Posterior cingulate gyrus (tissue), 11 donors: Measurements from ENCODE around the gene KCNJ18.
"Not testable (repeated sequence)": the region's sequence is repeated elsewhere in the genome, so short reads cannot be mapped to it uniquely, and the experiment has no call there.

Experiments used
- DNase-seq, 10 donors: peaks; one replicate each; pipeline versions ENCODE4 v3.0.0 to v3.0.0-alpha.2; 2020 to 2021; ENCODE audit warnings: mixed read lengths in 3 of 10
- intact Hi-C: fragments of 100-400 bp; cut with DNase I; formaldehyde crosslinking; loops from one replicate; pipeline ENCODE4 v1.15.1; 2023

Gene KCNJ18

DNA sequence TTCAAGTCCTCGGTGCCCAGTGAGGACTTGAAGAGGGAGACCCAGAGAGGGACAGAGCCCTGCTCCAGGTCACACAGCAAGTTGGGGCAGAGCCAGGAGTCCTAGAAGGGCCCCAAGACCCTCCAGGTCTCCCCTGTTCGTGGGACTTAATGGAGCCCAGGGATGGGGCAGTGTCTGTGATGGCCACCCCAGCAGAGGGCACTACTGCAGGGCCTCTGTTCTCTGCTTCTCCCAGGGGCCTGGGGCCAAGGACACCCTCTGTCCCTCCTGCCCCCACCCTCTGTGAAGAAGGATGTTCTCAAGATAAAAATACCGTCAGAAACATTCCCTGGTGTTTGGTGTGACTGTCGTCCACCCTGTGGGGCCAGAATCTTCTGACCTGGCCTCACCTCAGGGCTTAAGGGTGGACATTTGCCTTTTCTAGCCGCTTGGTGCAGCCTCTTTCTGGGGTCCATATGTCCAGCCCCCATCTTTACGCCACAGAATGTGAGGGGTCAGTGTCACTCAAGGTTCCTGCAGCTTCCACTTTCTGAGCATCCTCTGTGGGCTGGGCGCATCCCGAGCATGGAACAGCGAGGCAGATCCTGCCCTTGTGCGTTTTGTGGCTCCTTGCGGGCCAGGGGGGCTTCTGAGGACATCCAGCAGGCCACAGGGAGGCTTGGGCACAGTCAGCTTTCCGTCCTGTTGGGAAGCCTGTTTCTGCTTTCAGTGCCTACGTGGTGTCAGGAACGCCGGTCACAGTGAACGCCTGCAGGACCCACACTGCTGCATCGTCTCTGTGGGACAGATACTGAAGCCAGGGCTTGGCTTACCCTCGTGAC lies at the start of gene KCNJ18:
KCNJ18 (plus strand) TSS at position 641 of the 821 bp plus-strand sequence. CDS start 10,264 bp downstream, outside the sequence.
- peak in 3 of 10 donors; percentile 28 to 50 (median 45) for DNase-seq
- intact Hi-C loops = not testable (repeated sequence)

DNA sequence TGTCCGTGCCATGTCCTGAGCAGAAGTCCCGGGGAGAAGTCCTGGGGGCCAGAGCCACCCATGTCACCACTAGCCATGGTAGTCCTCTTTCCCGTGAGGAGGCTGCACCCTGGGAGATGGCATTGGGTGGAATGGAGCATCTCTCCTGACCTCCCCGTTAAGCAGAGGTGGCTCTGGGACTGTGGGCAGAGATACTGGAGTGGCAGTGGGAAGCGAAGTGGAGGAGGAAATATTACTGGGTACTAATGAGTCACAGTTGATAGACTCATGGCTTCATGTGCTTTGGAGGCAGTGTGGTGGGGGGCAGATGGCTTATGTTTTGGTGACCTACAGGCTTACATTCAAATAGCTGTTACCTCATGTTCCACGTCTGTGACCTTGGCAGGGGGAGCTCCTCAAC lies 44.2 kb upstream of the KCNJ18 start:
- intact Hi-C loops, DNase-seq: not testable (repeated sequence)

DNA sequence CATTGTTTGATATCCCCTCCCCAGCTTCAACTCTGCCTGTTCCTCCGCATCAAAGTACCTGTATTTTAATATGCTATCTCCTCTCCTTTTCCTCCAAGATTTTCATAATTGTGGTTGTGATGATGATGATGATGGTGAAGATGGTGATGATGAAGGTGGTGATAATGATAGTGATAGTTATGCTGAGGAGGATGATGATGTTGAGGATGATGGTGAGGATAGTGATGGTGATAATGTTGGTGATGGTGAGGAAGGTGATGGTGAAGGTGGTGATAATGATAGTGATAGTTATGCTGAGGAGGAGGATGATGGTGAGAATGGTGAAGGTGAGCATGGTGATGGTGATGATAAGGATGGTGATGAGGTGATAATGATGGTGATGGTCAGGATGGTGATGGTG lies 42.3 kb upstream of the KCNJ18 start:
- DNase-seq, intact Hi-C loops: not testable (repeated sequence)

DNA sequence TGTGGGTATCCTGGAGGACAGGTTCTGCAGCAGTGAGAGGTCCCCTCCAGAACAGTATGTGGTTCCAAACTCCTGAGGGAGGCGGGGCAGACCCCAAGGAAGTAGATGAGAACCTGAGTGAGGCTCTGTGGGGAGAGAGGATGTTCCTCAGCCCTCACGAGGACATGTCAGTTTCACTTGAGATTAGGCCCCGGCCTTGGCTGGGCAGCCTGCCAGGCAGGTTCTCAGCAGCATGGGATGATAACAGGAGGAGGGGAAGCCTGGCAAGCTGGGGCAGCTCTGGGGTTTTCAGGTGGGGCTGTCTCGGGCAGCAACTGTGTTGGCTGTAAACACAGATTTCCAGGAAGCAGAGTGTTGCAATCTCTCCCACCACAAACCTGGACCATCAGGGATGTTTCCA lies 40.3 kb upstream of the KCNJ18 start:
- DNase-seq, intact Hi-C loops: not testable (repeated sequence)

DNA sequence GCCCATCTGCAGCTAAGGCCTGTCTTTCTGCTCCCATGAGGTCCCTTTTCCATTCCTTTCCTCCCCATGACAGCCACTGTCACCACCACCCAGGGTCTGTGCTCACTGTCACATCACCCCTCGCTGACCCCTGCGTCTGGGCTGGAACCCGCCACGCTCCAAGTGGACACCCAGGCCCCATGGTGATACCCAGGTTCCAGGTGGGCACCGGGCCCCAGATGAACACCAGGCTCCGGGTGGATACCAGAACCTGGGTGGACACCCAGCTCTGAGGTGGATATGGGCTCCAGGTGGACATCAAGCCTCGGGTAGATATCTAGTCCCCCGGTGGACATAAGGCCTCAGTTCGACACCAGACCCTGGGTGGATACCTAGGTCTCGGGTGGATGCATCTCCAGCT lies 39.1 kb upstream of the KCNJ18 start:
- DNase-seq = peak in 2 of 10 donors; percentile 55 to 83
- intact Hi-C loops = not testable (repeated sequence)

DNA sequence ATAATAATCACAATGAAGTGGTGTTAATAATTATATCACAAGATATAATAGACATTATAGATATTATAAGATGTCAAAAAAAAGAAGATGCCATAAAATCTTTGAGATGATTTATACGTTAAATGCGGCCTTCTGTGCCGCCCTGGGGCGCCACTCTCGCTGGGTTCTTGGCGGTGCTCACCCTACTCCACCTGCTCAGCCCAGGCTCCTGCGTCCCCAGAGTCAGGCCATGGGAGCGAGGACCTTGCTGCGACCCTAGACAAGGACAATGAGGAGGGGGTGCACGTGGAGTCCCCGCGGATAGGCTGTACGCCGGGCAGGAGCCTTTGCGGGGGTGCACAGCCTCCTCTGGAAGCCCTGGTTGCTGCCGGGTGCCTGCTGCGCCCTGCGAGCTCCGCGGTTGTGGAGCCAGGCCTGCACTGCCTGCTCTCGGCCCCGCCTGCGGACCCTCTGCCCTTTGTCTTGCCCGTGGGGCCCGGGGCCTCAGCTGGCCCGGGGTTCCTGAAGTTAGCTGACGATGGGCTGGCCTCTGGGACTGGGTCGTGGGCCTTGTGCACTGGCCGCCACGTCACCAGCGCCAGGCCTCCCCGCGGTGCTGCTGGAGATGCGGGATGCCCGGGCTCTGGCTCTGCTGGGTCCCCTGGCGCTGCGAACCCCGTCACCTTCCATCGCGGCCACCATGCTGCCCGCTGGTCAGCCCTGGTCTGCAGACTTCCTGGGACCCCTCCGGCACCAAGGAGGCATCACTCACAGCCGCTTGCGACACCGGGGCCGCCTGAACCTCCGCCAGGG lies 35.6 kb upstream of the KCNJ18 start:
- peak in 2 of 10 donors; percentile 42 to 67 for DNase-seq
- intact Hi-C loops = not testable (repeated sequence)

DNA sequence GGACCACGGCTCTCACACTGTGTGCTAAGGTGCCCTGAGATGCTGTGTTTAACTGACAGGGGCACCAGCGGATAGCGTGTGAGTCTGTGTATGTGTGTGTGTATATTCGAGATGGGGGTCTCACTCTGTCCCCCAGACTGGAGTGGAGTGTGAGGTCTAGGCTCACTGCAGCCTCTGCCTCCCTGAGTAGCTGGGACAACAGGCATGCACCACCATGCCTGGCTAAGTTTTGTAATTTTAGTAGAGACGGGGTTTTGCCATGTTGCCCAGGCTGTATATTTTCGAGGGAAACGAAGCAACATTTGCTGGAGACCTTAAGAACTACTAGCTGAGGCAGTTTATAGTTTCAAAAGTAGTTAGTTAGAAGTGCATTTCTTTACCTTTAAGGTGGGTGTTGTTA lies 32.7 kb upstream of the KCNJ18 start:
- DNase-seq = peak in 1 of 10 donors; percentile 51
- intact Hi-C loops = not testable (repeated sequence)

DNA sequence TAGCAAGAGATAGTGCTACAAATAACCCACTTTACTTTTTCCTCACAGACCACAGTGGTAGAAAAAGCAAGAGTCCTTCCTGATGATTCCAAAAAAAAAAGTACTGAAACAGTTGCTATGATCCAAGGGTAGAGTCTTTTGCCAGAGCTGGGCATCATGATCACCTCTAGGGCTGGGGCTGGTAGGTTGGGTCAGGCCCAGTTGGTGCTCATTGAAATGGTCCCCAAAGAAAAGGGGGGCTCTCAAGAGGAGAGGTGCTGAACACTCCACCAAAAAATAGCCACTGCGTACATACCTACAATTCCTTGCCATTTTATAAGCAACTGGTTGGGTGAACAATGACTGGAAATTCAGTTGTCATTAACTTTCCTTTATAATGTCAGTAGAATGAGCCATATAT lies 30.9 kb upstream of the KCNJ18 start:
- DNase-seq = peak in 1 of 10 donors; percentile 84
- intact Hi-C loops = not testable (repeated sequence)

DNA sequence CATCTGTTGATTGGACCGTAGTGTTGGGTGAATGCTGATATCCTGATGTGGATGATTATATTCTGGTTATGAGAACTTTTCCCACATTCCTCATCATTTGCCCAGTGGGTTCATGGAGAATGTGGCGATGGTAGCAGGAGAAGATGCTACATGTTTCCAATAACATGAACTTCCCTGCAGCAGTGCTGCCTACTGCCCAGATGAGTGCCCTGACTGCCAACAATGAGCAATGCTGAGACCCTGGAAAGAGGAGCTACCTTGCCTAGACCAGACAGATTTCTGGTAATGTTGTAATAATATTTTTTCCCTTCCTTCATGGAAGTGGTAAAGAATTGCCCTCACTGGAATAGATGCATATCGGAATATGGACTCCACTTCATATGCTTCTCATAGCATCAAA lies 29.2 kb upstream of the KCNJ18 start:
- peak in 2 of 10 donors; percentile 55 to 74 for DNase-seq
- intact Hi-C loops = not testable (repeated sequence)

DNA sequence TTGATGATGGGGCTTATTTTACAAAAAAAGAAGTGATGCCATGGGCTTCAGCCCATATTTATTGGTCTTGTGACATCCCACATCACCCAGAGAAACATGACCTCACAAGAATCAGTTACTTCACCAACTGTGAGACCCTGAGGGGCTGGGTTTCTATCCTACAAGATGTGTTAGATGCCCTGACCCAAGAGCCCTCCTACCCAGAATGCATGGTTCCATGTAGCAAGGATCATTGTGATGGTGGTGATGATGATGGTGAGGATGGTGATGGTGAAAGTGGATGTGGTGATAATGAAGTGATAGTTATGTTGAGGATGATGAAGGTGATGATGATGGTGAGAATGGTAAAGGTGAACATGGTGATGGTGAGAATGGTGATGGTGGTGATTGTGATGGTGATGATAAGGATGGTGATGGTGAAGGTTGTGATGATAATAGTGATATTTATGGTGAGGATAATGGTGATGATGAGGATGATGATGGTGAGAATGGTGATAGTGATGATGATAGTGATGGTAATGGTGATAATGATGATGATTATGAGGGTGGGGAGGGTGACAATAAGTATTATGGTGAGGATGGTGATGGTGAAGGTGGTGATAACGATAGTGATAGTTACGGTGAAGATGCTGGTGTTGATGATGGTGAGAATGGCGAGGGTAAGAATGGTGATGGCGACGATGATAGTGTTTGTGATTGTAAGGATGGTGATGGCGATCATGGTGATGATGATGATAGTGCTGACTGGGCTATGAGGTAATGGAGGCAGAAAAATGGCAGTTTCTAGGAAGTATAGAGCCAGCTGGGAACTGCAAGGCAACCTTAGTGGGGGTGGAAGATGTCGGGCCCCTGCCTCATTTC lies 28.5 kb upstream of the KCNJ18 start:
- intact Hi-C loops = not testable (repeated sequence)

DNA sequence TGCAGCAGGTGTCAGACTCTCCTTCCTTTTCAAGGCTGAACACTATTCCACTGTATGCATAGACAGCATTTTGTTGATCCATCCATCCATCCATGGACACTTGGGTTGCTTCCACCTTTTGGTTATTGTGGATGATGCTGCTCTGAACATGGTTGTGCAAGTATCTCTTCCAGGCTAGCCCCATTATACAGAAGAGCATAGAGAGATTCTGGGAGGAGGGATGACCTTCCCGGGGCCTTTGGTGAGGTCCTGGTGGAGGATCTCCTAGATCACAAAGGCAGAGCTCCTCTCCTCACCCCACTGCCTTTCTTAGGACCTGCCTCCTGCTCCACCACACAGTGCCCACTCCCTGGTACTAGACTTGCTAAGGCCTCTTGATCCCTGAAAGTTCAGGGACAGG lies 27.2 kb upstream of the KCNJ18 start:
- DNase-seq, intact Hi-C loops: not testable (repeated sequence)

More for the DNA sequence above, 28.5 kb upstream of the KCNJ18 start:
- peak in 1 of 10 donors; percentile 9 for DNase-seq

DNA sequence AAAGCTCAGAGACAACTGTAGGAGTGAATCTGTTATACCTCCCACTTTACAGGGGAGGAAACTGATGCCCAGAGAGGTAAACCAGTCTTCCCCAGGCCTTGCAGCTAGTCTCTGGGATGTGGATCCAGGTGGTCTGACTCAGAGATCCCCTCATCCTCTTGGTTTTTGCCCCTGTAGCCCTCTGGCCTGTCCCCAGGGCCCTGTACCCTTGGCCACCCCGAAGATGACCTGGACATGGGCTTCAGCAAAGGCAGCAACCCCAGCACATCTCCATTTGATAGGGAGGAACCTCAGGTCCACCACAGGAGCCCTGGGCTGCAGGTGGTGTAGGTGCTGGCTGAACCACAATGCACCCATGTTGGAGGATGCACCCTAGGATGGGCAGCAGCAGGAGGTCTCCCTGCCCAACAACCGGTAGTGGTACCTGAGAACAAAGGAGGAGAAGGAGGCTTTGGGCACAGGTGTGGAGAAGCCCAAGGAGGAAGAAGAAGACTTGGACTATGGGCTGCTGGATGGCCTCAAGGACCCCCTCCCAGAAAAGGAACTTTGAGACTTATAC lies 26.3 kb upstream of the KCNJ18 start:
- intact Hi-C loops = not testable (repeated sequence)
- DNase-seq = peak in 5 of 10 donors; percentile 9 to 89 (median 43)

DNA sequence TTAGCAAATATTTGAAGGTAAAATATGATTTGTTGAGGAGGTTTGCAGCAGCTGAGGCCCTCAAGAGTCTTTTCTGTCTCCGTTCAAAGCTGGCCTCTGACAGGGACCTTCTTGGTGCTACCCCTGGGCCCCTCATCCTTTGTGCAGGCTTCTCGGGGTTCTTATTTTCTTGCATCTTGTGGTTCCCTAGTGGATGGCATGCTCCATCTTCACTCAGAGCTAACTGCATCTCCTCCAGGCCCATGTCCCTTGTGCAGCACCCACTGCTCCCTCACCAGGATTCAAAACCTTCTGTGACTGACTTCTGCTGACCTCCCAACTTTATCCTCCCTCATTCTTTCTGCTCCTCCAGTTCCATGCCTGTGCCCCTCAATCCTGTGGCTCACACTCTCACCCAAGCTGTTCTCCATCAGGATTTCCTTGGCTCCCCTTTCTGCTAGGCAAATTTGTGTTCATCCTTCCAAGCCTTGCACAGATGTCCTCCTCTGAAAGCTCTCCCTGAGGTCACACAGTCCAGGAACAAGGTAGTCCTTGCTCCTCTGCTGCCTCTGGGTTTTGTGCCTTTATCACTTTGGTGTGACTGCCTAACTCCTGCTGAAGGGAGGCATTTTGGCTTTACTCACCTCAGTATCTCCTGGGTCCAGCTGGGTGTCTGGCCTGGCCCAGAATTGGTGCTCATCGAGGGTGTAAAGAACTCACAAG lies 25.5 kb upstream of the KCNJ18 start:
- intact Hi-C loops = not testable (repeated sequence)
- DNase-seq = peak in 3 of 10 donors; percentile 15 to 58 (median 46)

DNA sequence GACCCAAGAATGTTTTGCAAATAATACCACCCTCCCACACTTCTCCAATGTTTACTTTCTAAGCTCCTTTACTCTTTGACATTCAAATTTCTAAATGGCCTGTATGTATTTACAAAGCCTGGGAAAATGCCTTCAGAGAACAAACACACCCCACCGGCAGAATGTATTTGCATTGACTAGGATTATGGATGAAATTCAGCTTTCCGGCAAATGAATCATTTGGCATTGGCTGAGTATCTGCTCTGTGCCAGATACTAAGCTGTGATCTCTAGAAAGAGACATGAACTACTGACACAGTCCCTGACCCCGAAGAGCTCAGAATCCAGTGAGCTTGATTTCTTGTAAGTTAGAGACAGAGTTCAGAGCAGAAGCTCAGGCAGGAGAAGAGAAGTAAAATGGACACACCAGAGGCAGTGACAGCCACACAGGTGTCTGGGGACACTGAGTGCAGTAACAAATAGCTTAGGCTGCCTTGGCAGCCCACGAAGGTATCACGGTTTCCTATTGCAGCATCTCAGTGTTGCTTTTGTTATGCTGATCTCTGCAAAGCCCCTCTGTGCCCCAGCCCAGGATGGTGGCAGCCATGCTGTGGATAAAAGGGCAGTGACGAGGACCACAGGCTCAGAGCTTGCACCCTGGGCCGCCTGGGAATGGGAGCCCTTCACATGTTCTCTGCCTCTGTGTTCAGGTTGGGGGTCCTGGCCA lies 24.8 kb upstream of the KCNJ18 start:
- intact Hi-C loops = not testable (repeated sequence)
- DNase-seq = peak in 4 of 10 donors; percentile 5 to 76 (median 42)

DNA sequence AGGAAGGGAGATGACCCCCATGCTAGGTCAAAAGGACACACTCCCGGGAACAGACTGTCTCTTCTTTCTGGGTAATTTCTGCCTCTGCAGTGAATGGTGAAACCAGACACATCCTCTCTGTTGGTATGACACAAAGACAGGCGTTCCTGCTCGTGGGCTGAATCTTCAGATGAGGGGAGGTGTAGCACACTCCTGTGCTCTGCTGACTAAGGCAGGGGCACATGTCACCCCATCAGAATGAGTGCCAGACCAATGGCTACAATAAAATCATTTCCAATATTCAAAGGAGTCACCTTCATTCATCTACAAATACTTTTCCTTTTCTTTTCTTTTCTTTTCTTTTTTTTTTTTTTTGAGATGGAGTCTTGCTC lies 24.2 kb upstream of the KCNJ18 start:
- peak in 1 of 10 donors; percentile 10 for DNase-seq
- intact Hi-C loops = not testable (repeated sequence)

DNA sequence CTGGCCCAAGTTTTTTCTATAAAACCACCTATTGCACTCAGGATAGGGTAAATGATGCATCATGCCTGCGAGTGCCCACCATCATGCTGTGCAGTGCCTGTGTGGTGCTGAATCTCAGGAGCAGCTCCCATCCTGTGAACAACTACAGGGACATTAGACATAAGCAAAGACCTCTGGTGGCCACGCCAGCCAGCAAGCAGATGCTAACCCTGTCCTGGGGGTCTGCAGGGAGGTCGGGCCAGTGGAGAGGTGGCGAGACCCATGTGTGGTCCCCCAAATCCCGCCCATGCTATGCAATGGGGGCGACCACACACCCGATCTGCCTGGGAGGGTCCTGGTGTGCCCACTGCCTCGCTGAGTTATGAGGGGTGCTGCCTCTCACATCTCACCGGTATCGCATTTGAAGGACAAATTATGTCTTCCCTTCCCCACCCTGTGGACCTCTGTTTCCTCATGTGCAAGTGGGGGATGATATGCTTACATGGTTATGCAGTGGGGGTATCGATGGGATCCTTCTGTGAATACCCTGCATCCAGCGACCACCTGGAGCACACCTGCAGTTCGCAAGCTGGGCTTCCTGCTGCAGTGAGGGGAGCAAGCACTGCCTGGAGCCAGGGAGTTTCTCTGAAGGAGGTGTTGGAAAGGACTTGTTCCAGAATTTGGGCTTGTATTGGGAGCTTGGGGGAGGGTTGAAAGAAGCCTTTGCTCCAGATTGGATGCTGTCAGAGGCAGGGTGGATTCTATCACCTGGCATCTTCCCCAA lies 23.4 kb upstream of the KCNJ18 start:
- DNase-seq = peak in 4 of 10 donors; percentile 7 to 73 (median 40)
- intact Hi-C loops = not testable (repeated sequence)

DNA sequence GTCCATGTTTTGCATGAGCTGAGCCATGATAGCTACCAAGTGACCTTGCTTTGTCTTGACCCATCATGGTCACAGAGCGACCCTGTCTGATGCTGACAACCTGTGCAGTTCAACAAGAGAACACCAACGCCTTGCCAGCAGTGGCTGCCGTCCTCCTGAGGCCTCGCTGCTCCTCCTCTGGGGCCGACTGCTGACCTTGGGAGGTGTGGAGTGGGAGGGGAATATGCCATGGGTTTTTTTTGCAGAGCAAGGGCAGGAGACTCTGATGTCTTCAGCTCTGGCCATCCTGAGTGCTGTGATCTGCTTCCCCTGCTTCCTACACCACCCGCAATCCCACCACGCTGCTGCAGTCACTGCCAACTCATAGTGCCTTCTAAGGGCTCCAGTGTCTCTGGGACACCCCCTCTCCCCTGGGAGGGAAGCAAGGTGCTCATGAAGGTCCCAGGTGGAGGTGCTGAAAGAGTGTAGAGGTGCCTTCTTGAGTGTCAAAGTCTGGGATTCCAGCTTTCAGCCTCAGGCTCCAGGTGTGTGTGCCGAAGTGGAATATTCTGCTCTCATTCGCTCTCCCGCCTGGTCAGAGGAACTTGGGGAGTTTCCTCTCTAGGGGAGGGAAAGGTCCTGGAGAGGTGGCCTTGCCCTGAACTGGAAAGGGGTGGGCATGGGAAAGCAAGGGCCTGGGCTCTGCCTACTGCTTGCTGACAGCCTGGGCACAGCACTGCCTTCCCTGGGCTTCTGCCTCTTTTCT lies 22.5 kb upstream of the KCNJ18 start:
- intact Hi-C loops = not testable (repeated sequence)
- peak in 3 of 10 donors; percentile 5 to 76 (median 11) for DNase-seq
